ENCODE measurements around the gene AGMAT. TPM values are rescaled to one million over a fixed set of nuclear protein-coding genes. Genes with fewer than 3 reads are reported as not detected.

AGMAT gene, protein sequence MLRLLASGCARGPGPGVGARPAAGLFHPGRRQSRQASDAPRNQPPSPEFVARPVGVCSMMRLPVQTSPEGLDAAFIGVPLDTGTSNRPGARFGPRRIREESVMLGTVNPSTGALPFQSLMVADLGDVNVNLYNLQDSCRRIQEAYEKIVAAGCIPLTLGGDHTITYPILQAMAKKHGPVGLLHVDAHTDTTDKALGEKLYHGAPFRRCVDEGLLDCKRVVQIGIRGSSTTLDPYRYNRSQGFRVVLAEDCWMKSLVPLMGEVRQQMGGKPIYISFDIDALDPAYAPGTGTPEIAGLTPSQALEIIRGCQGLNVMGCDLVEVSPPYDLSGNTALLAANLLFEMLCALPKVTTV
- 1.5 and 2.0 TPM in 2 replicates for total RNA-seq

DNA sequence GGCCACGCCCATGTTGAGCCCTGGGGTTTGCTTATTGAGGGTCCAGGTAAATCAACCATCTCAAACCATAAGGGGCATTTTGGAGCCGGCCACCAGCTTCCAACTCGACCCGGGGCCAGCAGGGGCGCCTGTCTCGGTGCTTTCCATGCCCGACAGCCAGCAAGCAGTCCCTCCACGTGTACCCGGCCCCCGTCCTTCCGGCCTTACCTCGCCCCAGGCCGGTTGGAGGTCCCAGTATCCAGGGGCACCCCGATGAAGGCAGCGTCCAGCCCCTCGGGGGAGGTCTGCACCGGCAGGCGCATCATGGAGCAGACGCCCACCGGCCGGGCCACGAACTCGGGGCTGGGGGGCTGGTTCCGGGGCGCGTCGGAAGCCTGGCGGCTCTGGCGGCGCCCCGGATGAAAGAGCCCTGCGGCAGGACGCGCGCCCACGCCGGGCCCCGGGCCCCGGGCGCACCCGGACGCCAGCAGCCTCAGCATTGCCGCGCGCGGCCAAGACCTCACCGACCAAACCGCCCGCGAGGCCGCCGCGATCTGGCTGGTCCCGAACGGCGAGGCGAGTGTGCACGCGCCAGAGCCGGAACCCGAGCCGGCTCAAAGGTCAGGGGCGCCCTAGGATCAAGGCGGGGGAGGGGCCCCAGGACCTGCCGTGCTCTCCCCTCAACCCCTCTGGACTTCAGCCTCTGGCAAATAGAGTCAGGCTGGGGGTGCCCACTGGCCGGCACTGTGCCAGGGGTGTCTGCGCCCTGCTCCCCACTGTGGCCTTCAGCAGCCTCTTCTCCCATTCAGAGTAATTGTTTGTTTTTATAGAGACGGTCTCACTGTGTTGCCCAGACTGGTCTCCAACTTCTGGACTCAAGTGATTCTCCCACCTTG lies at the start of gene AGMAT:
Gene AGMAT (minus strand): TSS at position 563 of the 875 bp plus-strand sequence. CDS start 84 bp downstream, at position 479.

DNA sequence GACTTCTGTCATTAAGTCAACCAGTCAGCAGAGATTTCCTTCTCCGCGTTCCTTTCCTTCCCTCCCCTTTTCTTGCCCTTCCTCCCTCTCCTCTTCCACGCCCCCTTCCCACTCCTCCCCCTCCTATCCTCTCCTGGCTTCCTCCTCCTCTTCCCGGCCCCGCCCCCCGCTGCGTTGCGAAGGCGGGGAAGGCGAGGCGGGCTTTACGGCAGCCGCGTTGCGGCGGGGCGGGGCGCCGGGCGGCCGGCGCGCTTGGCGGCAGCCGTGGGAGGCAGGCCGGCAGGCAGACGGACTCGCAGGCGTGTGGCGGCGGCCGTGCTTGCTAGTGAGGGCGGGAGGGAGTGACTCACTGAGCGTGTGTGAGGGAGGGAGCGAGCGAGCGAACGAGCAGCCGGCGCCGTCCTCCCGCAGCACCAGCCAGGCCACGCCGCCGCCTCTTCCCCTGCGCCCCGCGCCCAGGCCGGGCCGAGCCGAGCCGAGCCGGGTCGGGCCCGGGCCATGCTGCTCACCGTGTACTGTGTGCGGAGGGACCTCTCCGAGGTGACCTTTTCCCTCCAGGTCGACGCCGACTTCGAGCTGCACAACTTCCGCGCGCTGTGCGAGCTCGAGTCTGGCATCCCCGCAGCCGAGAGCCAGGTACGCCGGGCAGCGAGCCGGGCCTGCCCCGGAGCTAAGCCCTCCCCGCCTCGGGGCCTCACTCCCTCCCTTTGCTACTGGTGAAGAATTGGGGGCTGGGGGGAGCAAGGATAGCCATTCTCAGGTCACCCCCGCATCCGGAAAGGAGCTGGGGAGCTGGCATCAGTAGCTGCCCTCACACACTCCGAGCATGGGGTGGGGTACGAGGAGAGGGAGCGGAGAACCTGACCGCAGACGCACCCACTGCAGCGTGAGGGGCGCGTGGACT lies 32.6 kb upstream of the AGMAT start, which contains the start of gene DDI2:
Gene DDI2 (plus strand): TSS at position 286 of the 904 bp plus-strand sequence. CDS start 213 bp downstream, at position 499.

DNA sequence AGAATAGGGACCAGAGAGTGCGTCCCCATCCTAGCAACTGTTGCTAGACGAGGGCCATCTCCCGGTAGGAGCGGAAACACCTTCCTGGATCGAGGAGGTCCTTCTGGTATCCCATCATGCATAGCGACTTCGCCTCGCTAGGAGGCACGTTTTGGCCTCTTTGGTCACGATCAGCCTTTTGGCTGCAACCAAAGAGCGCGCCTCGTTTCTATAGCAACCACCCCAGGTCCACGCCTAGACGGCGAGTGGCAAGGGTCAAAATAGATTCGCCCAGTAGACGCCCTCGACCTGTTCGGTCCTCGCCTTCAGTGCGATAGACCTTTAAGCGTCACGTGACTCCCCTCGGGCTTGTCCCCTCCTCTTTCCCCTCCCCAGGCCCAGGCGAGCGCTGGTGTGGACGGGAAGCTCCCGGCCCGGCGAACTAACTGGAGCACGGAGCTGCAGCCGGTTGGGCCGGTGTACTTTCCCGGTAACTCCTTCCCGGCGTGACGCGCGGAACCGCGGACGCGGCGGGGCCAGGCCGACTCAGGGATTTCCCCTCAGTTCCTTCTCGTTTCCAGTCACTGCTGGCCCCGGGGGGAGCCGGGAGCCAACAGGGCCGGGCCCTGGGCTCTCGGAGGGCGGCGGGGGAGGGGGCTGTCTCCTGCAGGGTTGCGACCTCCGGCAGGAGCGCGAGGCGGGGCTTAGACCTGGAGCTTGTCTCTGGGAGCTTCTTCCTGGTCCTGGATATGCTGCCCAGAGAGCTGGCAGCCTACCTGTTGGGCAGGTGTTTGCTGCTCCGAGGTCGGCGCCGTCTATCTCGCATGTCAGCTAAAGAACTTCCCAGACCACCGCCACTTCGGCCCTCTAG lies 58.1 kb downstream of the AGMAT start, which contains the start of gene DNAJC16:
Gene DNAJC16 (plus strand): TSS at position 359 of the 850 bp plus-strand sequence. CDS start 2,258 bp downstream, outside the sequence.

DNA sequence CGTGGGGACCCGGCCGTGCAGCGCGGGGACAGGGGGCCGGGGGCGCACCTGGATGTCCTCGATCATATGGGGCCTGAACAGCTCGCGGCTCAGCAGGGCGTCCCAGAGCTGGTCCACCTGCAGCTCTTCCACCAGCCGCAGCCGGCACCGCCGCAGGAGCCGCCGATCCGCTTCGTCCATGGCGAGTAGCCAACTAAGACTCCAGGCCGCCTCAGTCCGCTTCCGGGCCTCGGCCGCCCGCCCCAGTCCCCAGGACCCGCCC lies 60.9 kb downstream of the AGMAT start, which contains the start of gene CASP9:
Gene CASP9 (minus strand): TSS at position 195 of the 262 bp plus-strand sequence. CDS start 15 bp downstream, at position 180.

Other genes starting within 250 kb of the AGMAT start
- 19.6 and 53.1 TPM in 2 replicates for gene EFHD2, start 175.2 kb downstream of the AGMAT start, total RNA-seq
- gene CTRC, start 146.6 kb downstream of the AGMAT start, total RNA-seq: 0.05 TPM in 1 of 2 replicates, not detected in the other
- gene CELA2A, start 128.3 kb downstream of the AGMAT start, total RNA-seq: not detected in 2 replicates
- gene CELA2B, start 108.9 kb downstream of the AGMAT start, total RNA-seq: not detected in 2 replicates
- gene CASP9, start 60.8 kb downstream of the AGMAT start, total RNA-seq: 5.6 and 6.2 TPM in 2 replicates
- 21.7 and 25.7 TPM in 2 replicates for gene DNAJC16, start 58.2 kb downstream of the AGMAT start, total RNA-seq
- 17.8 and 20.3 TPM in 2 replicates for gene DDI2, start 32.4 kb upstream of the AGMAT start, total RNA-seq
- 53.4 and 63.8 TPM in 2 replicates for gene PLEKHM2, start 99.3 kb upstream of the AGMAT start, total RNA-seq
- 0.30 and 0.69 TPM in 2 replicates for gene SLC25A34, start 151.2 kb upstream of the AGMAT start, total RNA-seq
- gene TMEM82, start 157.4 kb upstream of the AGMAT start, total RNA-seq: not detected in 2 replicates
- gene FBLIM1, start 173.7 kb upstream of the AGMAT start, total RNA-seq: 99.2 and 141 TPM in 2 replicates
- gene UQCRHL, start 222.6 kb upstream of the AGMAT start, total RNA-seq: 1.0 and 2.1 TPM in 2 replicates